ENCODE results near the gene ITPKB. TPM values are rescaled to one million over a fixed set of nuclear protein-coding genes. Genes with fewer than 3 reads are reported as not detected.

ITPKB gene
- total RNA-seq, 1 experiment from 2014 or later, result 17.7 TPM

DNA sequence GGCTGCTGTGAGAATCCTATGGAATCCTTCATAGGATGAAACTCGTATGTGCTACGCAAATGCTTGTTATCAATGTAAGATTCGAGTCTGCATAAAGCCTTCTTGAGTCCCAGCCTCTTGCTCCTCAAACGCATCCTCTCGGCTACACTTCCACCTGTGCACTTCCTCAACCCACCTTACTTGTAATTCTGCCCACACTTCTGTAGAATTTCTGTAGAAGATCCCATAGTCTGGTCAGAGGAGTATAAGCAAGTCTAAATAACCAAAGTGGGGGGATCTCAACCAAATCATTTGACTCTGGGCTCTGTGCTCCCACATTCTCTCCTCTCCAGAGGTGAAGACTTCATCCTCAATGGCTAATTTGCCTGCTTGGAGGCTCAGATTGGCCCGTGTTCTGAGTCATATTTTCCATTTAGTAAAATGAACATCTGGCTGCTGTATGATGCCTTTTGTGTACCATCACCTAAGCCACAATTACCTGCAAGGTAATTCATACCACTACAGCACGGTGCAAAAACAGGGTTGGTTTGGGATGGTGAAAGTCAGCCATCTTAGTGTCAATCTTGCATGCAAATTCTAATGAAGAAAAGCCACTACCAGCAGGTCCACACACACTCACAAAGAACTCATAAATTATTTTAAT is 63.2 kb downstream of the ITPKB start:
- intact Hi-C loops (cut with micrococcal nuclease), result no loop called here
- ChIA-PET POLR2A (ENCODE audit: unreplicated experiment) (no interaction called here), CTCF (no interaction called here)
- H3K79me2 ChIP-seq (ENCODE audit: low read length), result no peaks in the 10 kb centered on the region
- BruUV-seq (replicated peaks), result no TSS peak
- H4K20me1 ChIP-seq (ENCODE audit: low read length), result no peaks in the 10 kb centered on the region
- H3K27me3 ChIP-seq (ENCODE audit: low read length), result no peaks in the 10 kb centered on the region
- no peak for TF ChIP-seq EZH2 (IDR thresholded peaks at IDR 0.05; ENCODE audit: low read length, unreplicated experiment)
- no peak for TF ChIP-seq EZH2phosphoT487 (IDR thresholded peaks at IDR 0.05; ENCODE audit: borderline replicate concordance, low read length)
- TF ChIP-seq, protein P1, sequence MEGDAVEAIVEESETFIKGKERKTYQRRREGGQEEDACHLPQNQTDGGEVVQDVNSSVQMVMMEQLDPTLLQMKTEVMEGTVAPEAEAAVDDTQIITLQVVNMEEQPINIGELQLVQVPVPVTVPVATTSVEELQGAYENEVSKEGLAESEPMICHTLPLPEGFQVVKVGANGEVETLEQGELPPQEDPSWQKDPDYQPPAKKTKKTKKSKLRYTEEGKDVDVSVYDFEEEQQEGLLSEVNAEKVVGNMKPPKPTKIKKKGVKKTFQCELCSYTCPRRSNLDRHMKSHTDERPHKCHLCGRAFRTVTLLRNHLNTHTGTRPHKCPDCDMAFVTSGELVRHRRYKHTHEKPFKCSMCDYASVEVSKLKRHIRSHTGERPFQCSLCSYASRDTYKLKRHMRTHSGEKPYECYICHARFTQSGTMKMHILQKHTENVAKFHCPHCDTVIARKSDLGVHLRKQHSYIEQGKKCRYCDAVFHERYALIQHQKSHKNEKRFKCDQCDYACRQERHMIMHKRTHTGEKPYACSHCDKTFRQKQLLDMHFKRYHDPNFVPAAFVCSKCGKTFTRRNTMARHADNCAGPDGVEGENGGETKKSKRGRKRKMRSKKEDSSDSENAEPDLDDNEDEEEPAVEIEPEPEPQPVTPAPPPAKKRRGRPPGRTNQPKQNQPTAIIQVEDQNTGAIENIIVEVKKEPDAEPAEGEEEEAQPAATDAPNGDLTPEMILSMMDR (conservative IDR thresholded peaks at IDR 0.05; ENCODE audit: low read depth, low read length), result no peak
- no peak overlapping the region for H3K4me3 ChIP-seq (ENCODE audit: low read length)
- peaks cover 7% of the 10 kb centered on the region for H3F3A ChIP-seq (ENCODE audit: low read length, unreplicated experiment)
- H3K36me3 ChIP-seq (ENCODE audit: low read depth, low read length), result no peaks in the 10 kb centered on the region
- no peaks in the 10 kb centered on the region for H3K9me3 ChIP-seq (ENCODE audit: low read length)
- no peak overlapping the region for H3K9ac ChIP-seq (ENCODE audit: low read length)
- H3K4me2 ChIP-seq (ENCODE audit: low read length), result no peak overlapping the region
- H3K4me1 ChIP-seq (ENCODE audit: insufficient read depth, low read length), result peaks cover 29% of the 10 kb centered on the region
- H2AFZ ChIP-seq (ENCODE audit: low read length), result no peak overlapping the region
- ATAC-seq (no peak), DNase-seq (no peak)
- H3K27ac ChIP-seq (ENCODE audit: low read length), result no peak overlapping the region
- H3K9me2 ChIP-seq (replicated peaks; ENCODE audit: low read length), result no peaks in the 10 kb centered on the region

GRCh38 chr1:226674892-226675714 is 64.0 kb downstream of the ITPKB start:
- ATAC-seq, result no peak
- peaks cover 29% of the 10 kb centered on the region for H3K4me1 ChIP-seq (ENCODE audit: insufficient read depth, low read length)

More at GRCh38 chr1:226674892-226675714, 64.0 kb downstream of the ITPKB start:
- H3K36me3 ChIP-seq (ENCODE audit: low read depth, low read length), result no peaks in the 10 kb centered on the region
- peaks cover 7% of the 10 kb centered on the region for H3F3A ChIP-seq (ENCODE audit: low read length, unreplicated experiment)
- intact Hi-C loops (cut with micrococcal nuclease), result no loop called here
- BruUV-seq (replicated peaks), result no TSS peak
- H2AFZ ChIP-seq (ENCODE audit: low read length), result no peak overlapping the region
- no peak overlapping the region for H3K27ac ChIP-seq (ENCODE audit: low read length)
- no peak overlapping the region for H3K4me3 ChIP-seq (ENCODE audit: low read length)
- POLR2A ChIA-PET (ENCODE audit: unreplicated experiment), result interaction anchor here (0.6 kb wide), 1 partner anchor 1083 kb away, joined by 3 read pairs; no protein-coding TSS in a partner anchor
- H3K9me3 ChIP-seq (ENCODE audit: low read length), result no peaks in the 10 kb centered on the region
- H4K20me1 ChIP-seq (ENCODE audit: low read length), result no peaks in the 10 kb centered on the region
- H3K9ac ChIP-seq (ENCODE audit: low read length), result no peak overlapping the region
- DNase-seq, result no peak
- H3K27me3 ChIP-seq (ENCODE audit: low read length), result no peaks in the 10 kb centered on the region
- TF ChIP-seq, protein P1 (conservative IDR thresholded peaks at IDR 0.05; ENCODE audit: low read depth, low read length), result no peak
- TF ChIP-seq EZH2 (IDR thresholded peaks at IDR 0.05; ENCODE audit: low read length, unreplicated experiment) (no peak), EZH2phosphoT487 (IDR thresholded peaks at IDR 0.05; ENCODE audit: borderline replicate concordance, low read length) (no peak)
- no peaks in the 10 kb centered on the region for H3K79me2 ChIP-seq (ENCODE audit: low read length)
- no peak overlapping the region for H3K4me2 ChIP-seq (ENCODE audit: low read length)
- CTCF ChIA-PET, result no interaction called here
- H3K9me2 ChIP-seq (replicated peaks; ENCODE audit: low read length), result no peaks in the 10 kb centered on the region

Data from PC-3 (cell line).